Uterus (tissue), 4 donors: ENCODE measurements around the gene PPP1R14D. TPM values are rescaled to one million over a fixed set of nuclear protein-coding genes. Genes with fewer than 3 reads are reported as not detected.

ENCODE experiments used
- DNase-seq, 2 donors: peaks; one replicate each; pipeline ENCODE4 v3.0.0-alpha.2; 2019 to 2020
- H3K27ac ChIP-seq, 2 donors: fragments of 200-600 bp; sonication (generic); 1 replicate in 1 of 2; 2 replicates in 1 of 2; pipeline ENCODE4 v1.5.1; 2016 to 2018
- H3K27me3 ChIP-seq, 2 donors: fragments of 200-600 bp; sonication (generic); one replicate each; pipeline ENCODE4 v1.5.1; 2018 to 2019; ENCODE audit warnings: control low read depth in 1 of 2
- H3K36me3 ChIP-seq, 2 donors: fragments of 200-600 bp; sonication (generic); one replicate each; pipeline ENCODE4 v1.5.1; 2019; ENCODE audit warnings: control low read depth in 1 of 2
- H3K4me1 ChIP-seq, 2 donors: fragments of 200-600 bp; sonication (generic); one replicate each; pipeline ENCODE4 v1.5.1; 2018 to 2019; ENCODE audit warnings: control low read depth in 1 of 2
- H3K4me3 ChIP-seq, 2 donors: fragments of 200-600 bp; sonication (generic); 1 replicate in 1 of 2; 2 replicates in 1 of 2; pipeline ENCODE4 v1.5.1; 2018 to 2019; ENCODE audit warnings: mild to moderate bottlenecking in 1 of 2
- H3K9me3 ChIP-seq, 2 donors: fragments of 200-600 bp; sonication (generic); one replicate each; pipeline ENCODE4 v1.5.1; 2019; ENCODE audit warnings: control low read depth in 1 of 2
- CTCF ChIP-seq, 4 experiments: fragments of 200-600 bp in 2 of 4; fragments of 450-650 bp in 2 of 4; sonication (generic) in 2 of 4; IDR thresholded peaks; one replicate each; pipeline ENCODE4 v1.5.1; 2016 to 2019; ENCODE audit warnings: antibody characterized with exemption in 4 of 4, mild to moderate bottlenecking in 2 of 4, moderate library complexity in 1 of 4
- POLR2A ChIP-seq, 2 donors: fragments of 450-650 bp; IDR thresholded peaks; one replicate each; pipeline ENCODE4 v1.6.1; 2016; ENCODE audit warnings: antibody characterized with exemption in 2 of 2, mild to moderate bottlenecking in 1 of 2, moderate library complexity in 1 of 2
- intact Hi-C: fragments of 100-400 bp; cut with DNase I; formaldehyde crosslinking; loops from one replicate; pipeline ENCODE4 v1.15.1; 2023; ENCODE audit warnings: low total_unique reads
- total RNA-seq, 4 donors: library from RNA; depleted of rRNA in 3 of 4; stranded (reverse); fragments of >200 nt in 3 of 4; gene quantifications; one replicate each; pipeline versions ENCODE4 v1.1.0 to v1.2.4, GENCODE V29; 2014 to 2023
- donor health status: DM: yes; HTN: yes; CAD: no.

PPP1R14D gene
- total RNA-seq, 4 donors from 2014 or later = not detected

GRCh38 chr15:40796512-40796911 lies 32.0 kb downstream of the PPP1R14D start:
- intact Hi-C loops = no loop called here
- H3K27ac ChIP-seq = no peak overlapping the region
- no peak for DNase-seq
- no peaks in the 10 kb centered on the region for H3K9me3 ChIP-seq
- no peaks in the 10 kb centered on the region for H3K4me1 ChIP-seq
- TF ChIP-seq POLR2A (IDR thresholded peaks at IDR 0.05) (no peak), CTCF (IDR thresholded peaks at IDR 0.05) (no peak)
- no peak overlapping the region for H3K4me3 ChIP-seq
- H3K27me3 ChIP-seq = no peaks in the 10 kb centered on the region
- no peaks in the 10 kb centered on the region for H3K36me3 ChIP-seq

- H3K27ac ChIP-seq = no peak overlapping the region
- H3K36me3 ChIP-seq = no peaks in the 10 kb centered on the region
- no peaks in the 10 kb centered on the region for H3K27me3 ChIP-seq
- TF ChIP-seq POLR2A (IDR thresholded peaks at IDR 0.05) (no peak), CTCF (IDR thresholded peaks at IDR 0.05) (no peak)
- intact Hi-C loops = no loop called here
- DNase-seq = no peak
- no peak overlapping the region for H3K4me3 ChIP-seq
- H3K9me3 ChIP-seq = no peaks in the 10 kb centered on the region
- H3K4me1 ChIP-seq = no peaks in the 10 kb centered on the region
Measured at GRCh38 chr15:40796041-40796440, 32.5 kb downstream of the PPP1R14D start.

GRCh38 chr15:40793216-40793989 lies 35.1 kb downstream of the PPP1R14D start:
- H3K36me3 ChIP-seq = no peaks in the 10 kb centered on the region
- TF ChIP-seq CTCF (IDR thresholded peaks at IDR 0.05) (no peak), POLR2A (IDR thresholded peaks at IDR 0.05) (no peak)
- no peaks in the 10 kb centered on the region for H3K4me1 ChIP-seq
- no peaks in the 10 kb centered on the region for H3K27me3 ChIP-seq
- no peak for DNase-seq
- no peak overlapping the region for H3K4me3 ChIP-seq
- no peak overlapping the region for H3K27ac ChIP-seq
- intact Hi-C loops = no loop called here
- no peaks in the 10 kb centered on the region for H3K9me3 ChIP-seq

- Histone ChIP-seq H3K4me1 (no peaks in the 10 kb centered on the region), H3K4me3 (no peak overlapping the region), H3K27me3 (no peaks in the 10 kb centered on the region), H3K9me3 (no peaks in the 10 kb centered on the region), H3K36me3 (no peaks in the 10 kb centered on the region), H3K27ac (no peak overlapping the region)
- DNase-seq = no peak
- intact Hi-C loops = no loop called here
- TF ChIP-seq POLR2A (IDR thresholded peaks at IDR 0.05) (no peak), CTCF (IDR thresholded peaks at IDR 0.05) (no peak)
Measured at GRCh38 chr15:40792394-40792793, 36.1 kb downstream of the PPP1R14D start.

- DNase-seq = no peak
Measured at GRCh38 chr15:40790718-40791117, 37.8 kb downstream of the PPP1R14D start.

More at GRCh38 chr15:40790718-40791117, 37.8 kb downstream of the PPP1R14D start:
- Histone ChIP-seq H3K36me3 (no peaks in the 10 kb centered on the region), H3K27ac (no peak overlapping the region), H3K4me1 (no peaks in the 10 kb centered on the region), H3K4me3 (no peak overlapping the region), H3K9me3 (no peaks in the 10 kb centered on the region), H3K27me3 (no peaks in the 10 kb centered on the region)
- intact Hi-C loops = no loop called here
- no peak for TF ChIP-seq CTCF (IDR thresholded peaks at IDR 0.05)
- TF ChIP-seq POLR2A (IDR thresholded peaks at IDR 0.05) = no peak
